K562 (cell line): Measurements from ENCODE around the gene R3HDM1. TPM values are rescaled to one million over a fixed set of nuclear protein-coding genes. Genes with fewer than 3 reads are reported as not detected.

Source experiments
- ARID1B ChIP-seq: fragments of 450-650 bp; IDR thresholded peaks from 2 replicates; pipeline ENCODE4 v1.6.1; 2016; ENCODE audit warnings: antibody characterized with exemption, mild to moderate bottlenecking, inconsistent platforms
- ARID4B ChIP-seq: sonication (generic); formaldehyde crosslinking; IDR thresholded peaks from 2 replicates; pipeline ENCODE4 v1.8.0; 2022; ENCODE audit warnings: mild to moderate bottlenecking, missing genetic modification reagents
- BMI1 ChIP-seq: fragments of 150-350 bp; IDR thresholded peaks from 2 replicates; pipeline ENCODE4 v1.6.1; 2014; ENCODE audit warnings: low read length
- E2F8 ChIP-seq: fragments of 450-650 bp; IDR thresholded peaks from 2 replicates; pipeline ENCODE4 v1.7.1; 2018; ENCODE audit warnings: mild to moderate bottlenecking, low read depth; ENCODE audit not compliant: partially characterized antibody
- FOXA3 ChIP-seq, 2 experiments: fragments of 450-650 bp in 1 of 2; sonication (generic) in 1 of 2; formaldehyde crosslinking; IDR thresholded peaks in 1 of 2; conservative IDR thresholded peaks in 1 of 2; 2 replicates each; pipeline versions ENCODE4 v1.4.0 to v1.8.0; 2020 to 2022; ENCODE audit warnings: mild to moderate bottlenecking in 2 of 2, missing genetic modification reagents in 1 of 2
- MEIS2 ChIP-seq: fragments of 450-650 bp; IDR thresholded peaks from 2 replicates; pipeline ENCODE4 v1.6.1; 2014; ENCODE audit warnings: mild to moderate bottlenecking; ENCODE audit not compliant: partially characterized antibody
- NFRKB ChIP-seq: fragments of 450-650 bp; IDR thresholded peaks from 2 replicates; pipeline ENCODE4 v1.6.1; 2016; ENCODE audit warnings: low read depth
- RB1 ChIP-seq: fragments of 450-650 bp; IDR thresholded peaks from 2 replicates; pipeline ENCODE4 v1.6.1; 2017; ENCODE audit warnings: low read depth, mild to moderate bottlenecking
- SPI1 ChIP-seq: IDR thresholded peaks from 2 replicates; pipeline ENCODE4 v1.6.1; 2011; ENCODE audit warnings: low read depth, low read length, control low read depth, borderline replicate concordance
- ZFX ChIP-seq: sonication (generic); formaldehyde crosslinking; IDR thresholded peaks from 2 replicates; pipeline ENCODE4 v1.8.0; 2022; ENCODE audit warnings: mild to moderate bottlenecking, missing genetic modification reagents, moderate library complexity
- polyA plus RNA-seq, 8 experiments: library from polyadenylated mRNA; depleted of rRNA in 4 of 8; stranded (reverse) in 5 of 8; unstranded in 3 of 8; fragments of >200 nt; fragmentation: Nextera tagmentation in 2 of 8; fragmentation: Illumina TruSeq in 1 of 8; extraction: Ambion mirVana in 2 of 8; extraction: Trizol in 1 of 8; gene quantifications; 2 replicates each; pipeline versions ENCODE4 v1.2.1 to v1.2.3, GENCODE V29; 2011 to 2014; ENCODE audit warnings: inconsistent platforms in 1 of 8, missing spikeins in 1 of 8
- total RNA-seq, 7 experiments: library from RNA; depleted of rRNA in 6 of 7; stranded (reverse); fragments of >200 nt in 6 of 7; fragmentation: Illumina TruSeq in 2 of 7; extraction: Trizol in 2 of 7; gene quantifications; 2 replicates each; pipeline versions ENCODE4 v1.2.1 to v1.2.3, GENCODE V29; 2011 to 2021; ENCODE audit warnings: low replicate concordance in 1 of 7

The R3HDM1 gene
- total and polyA plus RNA-seq, 9 of the 15 experiments (the other 6 are each of a cell fraction or from before 2014, with no cell fraction given) = 12.4 to 89.4 (median 31.0) TPM

- TF ChIP-seq E2F8 (no peak), FOXA3 (CRISPR knock-in tag; conservative IDR thresholded peaks at IDR 0.05 in 1 of 2, IDR thresholded peaks at IDR 0.05 in 1 of 2) (no peak), MEIS2 (peak; percentile 26), BMI1 (no peak), ARID4B (CRISPR knock-in tag) (no peak), SPI1 (no peak), NFRKB (peak; percentile 3; the same call in 1 of the 2 replicates), RB1 (peak; percentile 33), ARID1B (no peak), ZFX (peak; percentile 79)
Measured at GRCh38 chr2:135531231-135532197, at the start of gene R3HDM1 (continued).
